ENCODE results near the gene STX4.

STX4 gene

GRCh38 chr16:31085411-31085810, 52.1 kb downstream of the STX4 start:
- no peak for DNase-seq

- no peak for DNase-seq
Observed at GRCh38 chr16:31085873-31086628, 52.7 kb downstream of the STX4 start.

- DNase-seq: no peak
Observed at GRCh38 chr16:31086629-31086906, 53.2 kb downstream of the STX4 start.

DNA sequence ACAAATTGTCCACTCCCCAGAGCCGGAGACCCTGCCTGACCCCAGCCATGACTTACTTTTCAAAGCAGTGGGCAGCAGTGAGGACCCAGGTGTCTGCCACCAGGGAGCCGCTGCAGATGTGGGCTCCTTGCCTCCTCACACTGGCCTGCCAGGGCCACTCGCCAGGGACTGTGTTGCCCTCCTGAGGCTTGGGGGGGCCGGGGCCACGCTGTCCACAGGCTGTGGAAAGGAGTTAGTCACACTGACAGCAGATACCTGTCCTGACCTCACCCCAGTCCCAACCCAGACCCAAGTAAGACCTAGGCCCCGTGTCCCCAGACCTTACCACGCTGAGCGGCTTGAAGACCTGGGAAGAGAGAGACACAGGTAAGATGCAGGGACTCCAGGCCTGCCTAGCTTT, 54.1 kb downstream of the STX4 start:
- DNase-seq: no peak

- no peak for DNase-seq
Observed at GRCh38 chr16:31087971-31088370, 54.6 kb downstream of the STX4 start.

DNA sequence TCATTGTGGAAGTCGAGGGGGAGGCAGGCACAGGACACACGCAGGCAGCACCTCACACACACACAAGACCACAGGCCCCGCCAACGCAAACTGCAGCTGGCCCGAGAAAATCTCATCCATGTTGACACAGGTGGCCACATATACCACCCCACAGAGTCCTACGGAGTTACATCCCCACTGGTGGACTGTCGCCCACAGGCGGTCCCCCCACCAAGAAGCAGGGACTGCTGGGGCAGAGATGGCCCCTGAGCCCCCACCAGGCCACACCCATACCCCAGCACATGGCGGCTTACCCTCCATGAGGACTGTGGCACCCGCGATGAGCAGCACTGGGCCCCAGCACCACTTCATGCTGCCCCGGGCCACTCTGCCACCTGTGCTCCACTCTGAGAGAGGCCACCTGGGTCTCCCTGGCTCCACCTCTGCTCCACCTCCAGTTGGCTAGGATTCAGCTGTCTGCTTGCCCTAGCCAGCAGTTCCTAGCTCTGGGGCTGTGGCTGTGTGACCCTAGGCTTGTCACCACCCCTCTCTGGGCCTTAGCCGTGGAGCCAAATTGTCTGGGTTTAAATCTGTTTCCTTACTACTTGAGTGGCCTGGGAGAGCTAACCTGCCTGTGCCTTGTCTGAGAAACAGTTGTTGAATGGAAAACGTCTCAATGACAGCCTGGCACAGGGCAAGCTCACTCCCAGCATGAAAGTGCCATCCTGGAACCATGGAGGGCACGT, 55.3 kb downstream of the STX4 start, which contains the start of gene PRSS53:
Gene PRSS53, minus strand, starts transcription at position 485 of the 725 bp plus-strand sequence. Its CDS starts 134 bp downstream, at position 351.
- no peak for DNase-seq

DNA sequence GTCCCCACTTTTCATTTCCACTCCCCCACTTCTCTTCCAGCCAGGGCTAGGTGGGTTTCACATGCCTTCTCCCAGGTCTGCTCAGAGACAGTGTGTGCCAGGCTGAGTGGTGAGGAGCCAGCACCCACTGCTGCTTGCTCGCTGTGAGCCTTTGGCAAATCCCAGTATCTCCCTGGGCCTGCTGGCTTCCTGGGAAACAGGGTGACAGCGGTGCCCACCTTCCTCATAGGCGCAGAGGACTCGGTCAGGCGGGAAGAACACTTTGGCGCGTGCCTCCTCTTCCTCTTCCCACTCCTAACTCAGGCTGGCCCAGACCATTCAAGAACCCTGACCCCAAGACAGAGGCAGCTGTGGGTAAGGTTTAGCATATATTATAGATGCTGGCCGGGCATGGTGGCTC, 55.8 kb downstream of the STX4 start:
- DNase-seq: no peak
